HL-60 (cell line): ENCODE data around the gene MAP2K5.
"Not testable (repeated sequence)": the region's sequence is repeated elsewhere in the genome, so short reads cannot be mapped to it uniquely, and the experiment has no call there.

Experiments
- POLR2AphosphoS5 ChIP-seq: IDR thresholded peaks from 2 replicates; pipeline ENCODE4 v1.6.1; 2012; ENCODE audit warnings: low read depth
- SPI1 ChIP-seq: IDR thresholded peaks from 2 replicates; pipeline ENCODE4 v1.6.1; 2012; ENCODE audit warnings: low read depth, mild to moderate bottlenecking, borderline replicate concordance
- TF ChIP-seq, protein P1 (sequence below): IDR thresholded peaks from 2 replicates; pipeline ENCODE4 v1.6.1; 2012; ENCODE audit warnings: low read depth; ENCODE audit not compliant: insufficient replicate concordance
- TF ChIP-seq, protein P2 (sequence below): IDR thresholded peaks from one replicate; pipeline ENCODE4 v1.5.1; 2011; ENCODE audit warnings: low read length, control low read depth, inconsistent platforms; ENCODE audit not compliant: insufficient read depth

DNA sequence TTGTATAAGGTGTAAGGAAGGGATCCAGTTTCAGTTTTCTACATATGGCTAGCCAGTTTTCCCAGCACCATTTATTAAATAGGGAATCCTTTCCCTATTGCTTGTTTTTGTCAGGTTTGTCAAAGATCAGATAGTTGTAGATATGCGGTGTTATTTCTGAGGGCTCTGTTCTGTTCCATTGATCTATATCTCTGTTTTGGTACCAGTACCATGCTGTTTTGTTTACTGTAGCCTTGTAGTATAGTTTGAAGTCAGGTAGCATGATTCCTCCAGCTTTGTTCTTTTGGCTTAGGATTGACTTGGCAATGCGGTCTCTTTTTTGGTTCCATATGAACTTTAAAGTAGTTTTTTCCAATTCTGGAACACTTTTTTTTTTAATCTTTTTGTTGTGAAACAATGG lies 130.3 kb downstream of the MAP2K5 start:
- TF ChIP-seq SPI1, POLR2AphosphoS5: not testable (repeated sequence)
- TF ChIP-seq, protein P1, sequence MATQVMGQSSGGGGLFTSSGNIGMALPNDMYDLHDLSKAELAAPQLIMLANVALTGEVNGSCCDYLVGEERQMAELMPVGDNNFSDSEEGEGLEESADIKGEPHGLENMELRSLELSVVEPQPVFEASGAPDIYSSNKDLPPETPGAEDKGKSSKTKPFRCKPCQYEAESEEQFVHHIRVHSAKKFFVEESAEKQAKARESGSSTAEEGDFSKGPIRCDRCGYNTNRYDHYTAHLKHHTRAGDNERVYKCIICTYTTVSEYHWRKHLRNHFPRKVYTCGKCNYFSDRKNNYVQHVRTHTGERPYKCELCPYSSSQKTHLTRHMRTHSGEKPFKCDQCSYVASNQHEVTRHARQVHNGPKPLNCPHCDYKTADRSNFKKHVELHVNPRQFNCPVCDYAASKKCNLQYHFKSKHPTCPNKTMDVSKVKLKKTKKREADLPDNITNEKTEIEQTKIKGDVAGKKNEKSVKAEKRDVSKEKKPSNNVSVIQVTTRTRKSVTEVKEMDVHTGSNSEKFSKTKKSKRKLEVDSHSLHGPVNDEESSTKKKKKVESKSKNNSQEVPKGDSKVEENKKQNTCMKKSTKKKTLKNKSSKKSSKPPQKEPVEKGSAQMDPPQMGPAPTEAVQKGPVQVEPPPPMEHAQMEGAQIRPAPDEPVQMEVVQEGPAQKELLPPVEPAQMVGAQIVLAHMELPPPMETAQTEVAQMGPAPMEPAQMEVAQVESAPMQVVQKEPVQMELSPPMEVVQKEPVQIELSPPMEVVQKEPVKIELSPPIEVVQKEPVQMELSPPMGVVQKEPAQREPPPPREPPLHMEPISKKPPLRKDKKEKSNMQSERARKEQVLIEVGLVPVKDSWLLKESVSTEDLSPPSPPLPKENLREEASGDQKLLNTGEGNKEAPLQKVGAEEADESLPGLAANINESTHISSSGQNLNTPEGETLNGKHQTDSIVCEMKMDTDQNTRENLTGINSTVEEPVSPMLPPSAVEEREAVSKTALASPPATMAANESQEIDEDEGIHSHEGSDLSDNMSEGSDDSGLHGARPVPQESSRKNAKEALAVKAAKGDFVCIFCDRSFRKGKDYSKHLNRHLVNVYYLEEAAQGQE = not testable (repeated sequence)
- TF ChIP-seq, protein P2, sequence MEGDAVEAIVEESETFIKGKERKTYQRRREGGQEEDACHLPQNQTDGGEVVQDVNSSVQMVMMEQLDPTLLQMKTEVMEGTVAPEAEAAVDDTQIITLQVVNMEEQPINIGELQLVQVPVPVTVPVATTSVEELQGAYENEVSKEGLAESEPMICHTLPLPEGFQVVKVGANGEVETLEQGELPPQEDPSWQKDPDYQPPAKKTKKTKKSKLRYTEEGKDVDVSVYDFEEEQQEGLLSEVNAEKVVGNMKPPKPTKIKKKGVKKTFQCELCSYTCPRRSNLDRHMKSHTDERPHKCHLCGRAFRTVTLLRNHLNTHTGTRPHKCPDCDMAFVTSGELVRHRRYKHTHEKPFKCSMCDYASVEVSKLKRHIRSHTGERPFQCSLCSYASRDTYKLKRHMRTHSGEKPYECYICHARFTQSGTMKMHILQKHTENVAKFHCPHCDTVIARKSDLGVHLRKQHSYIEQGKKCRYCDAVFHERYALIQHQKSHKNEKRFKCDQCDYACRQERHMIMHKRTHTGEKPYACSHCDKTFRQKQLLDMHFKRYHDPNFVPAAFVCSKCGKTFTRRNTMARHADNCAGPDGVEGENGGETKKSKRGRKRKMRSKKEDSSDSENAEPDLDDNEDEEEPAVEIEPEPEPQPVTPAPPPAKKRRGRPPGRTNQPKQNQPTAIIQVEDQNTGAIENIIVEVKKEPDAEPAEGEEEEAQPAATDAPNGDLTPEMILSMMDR = not testable (repeated sequence)
